ENCODE results near the gene CD44.

CD44 gene

DNA sequence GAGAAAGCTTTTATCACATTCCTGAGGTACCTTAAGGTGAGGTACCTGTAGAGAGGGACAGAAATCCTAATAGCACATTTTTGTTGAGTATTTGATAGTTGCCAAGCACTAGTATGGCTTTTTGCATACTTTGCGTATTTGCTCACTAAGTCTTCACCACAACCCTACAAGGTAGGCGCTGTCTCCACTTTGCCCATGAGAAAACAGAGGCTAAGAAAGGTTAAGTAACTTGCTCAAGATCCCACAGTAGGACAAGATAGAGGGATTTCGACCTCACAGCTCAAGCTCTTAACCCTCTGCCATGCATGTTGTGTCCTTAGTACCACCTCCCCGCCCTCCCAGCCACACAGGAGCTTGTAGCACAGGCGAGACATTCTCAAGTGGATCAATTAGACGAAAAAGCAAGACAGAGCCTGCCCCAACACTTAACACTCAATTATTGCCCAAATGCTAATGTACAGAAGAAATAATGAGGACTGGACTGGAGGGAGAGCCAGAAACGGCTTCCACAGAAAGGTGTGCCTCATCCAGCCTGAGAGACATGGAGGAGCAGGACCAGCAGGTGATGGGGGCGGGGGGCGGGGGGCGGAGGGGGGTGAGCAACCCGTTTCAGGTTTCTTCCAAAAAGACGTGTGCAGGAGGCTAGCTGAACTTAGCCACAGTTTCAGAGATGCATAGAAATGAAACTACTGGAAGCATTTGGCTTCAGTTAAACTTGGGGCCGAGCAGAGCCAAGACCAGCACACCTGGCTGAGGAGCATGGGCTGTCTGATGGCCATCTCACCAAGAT lies 26.7 kb upstream of the CD44 start:
- no peak for DNase-seq

- DNase-seq = no peak
Observed at GRCh38 chr11:35112846-35113105, 26.2 kb upstream of the CD44 start.

DNA sequence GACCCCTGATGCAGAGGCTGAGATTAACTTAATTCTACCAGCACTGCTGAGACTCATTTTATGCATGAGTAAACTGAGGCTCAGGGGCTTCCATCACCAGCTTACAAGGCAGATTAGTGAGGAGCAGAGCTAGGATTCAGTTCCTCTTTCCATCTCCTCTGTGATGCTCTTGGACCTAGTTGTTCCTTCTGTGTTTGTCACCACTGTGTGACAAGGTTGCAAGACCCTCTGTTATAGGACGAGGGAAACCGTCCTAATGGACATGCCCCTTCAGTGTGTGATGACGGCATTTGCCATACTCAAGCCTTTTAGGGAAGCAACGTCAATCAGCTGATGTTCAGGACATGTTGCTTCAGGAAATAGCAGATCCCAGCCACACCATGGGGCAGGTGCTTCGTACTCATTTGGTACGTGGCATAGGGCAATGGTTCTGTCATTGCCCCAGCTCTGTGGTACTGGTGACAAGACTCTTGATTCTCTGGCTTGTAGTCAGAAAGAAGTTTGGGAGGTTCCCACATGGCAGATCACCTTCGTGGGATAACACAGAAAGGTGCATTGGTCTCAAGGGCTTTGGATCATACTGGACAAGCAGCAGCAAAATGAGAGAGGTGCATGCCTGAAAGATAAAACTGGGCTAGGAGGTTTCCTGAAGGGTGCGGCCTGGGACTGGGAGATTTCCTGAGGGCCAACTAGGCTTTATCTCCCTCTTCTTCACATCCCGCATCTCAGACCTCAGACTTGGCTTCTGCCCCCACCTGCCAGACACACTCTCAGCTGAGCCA lies 23.9 kb upstream of the CD44 start:
- no peak for DNase-seq

- no peak for DNase-seq
Observed at GRCh38 chr11:35115688-35116030, 23.3 kb upstream of the CD44 start.

- no peak for DNase-seq
Observed at GRCh38 chr11:35116245-35116644, 22.7 kb upstream of the CD44 start.

- no peak for DNase-seq
Observed at GRCh38 chr11:35116762-35117640, 22.0 kb upstream of the CD44 start.

DNA sequence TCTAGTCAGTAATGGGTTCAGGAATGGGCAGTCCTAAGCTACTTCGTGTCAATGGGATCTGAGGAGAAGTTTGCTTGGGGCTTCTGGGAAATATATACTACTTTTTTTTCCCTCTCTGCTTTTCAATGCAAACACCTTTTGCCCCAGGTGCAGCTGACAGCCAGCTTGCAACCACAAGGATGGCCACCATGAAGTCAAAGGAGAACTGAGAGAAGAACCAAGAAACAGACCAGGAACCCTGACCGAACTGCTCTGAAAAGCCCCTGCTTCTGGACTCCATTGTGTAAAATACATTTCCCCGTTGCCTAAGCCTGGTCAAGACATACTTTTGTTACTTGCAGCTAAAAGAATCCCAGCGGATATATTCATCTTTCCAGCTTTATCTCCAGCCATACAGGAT lies 20.1 kb upstream of the CD44 start:
- no peak for DNase-seq

- DNase-seq = no peak
Observed at GRCh38 chr11:35121326-35121865, 17.6 kb upstream of the CD44 start.

GRCh38 chr11:35122308-35122707 lies 16.7 kb upstream of the CD44 start:
- no peak for DNase-seq

GRCh38 chr11:35126000-35126878 lies 12.7 kb upstream of the CD44 start:
- peak; percentile 23 for DNase-seq

DNA sequence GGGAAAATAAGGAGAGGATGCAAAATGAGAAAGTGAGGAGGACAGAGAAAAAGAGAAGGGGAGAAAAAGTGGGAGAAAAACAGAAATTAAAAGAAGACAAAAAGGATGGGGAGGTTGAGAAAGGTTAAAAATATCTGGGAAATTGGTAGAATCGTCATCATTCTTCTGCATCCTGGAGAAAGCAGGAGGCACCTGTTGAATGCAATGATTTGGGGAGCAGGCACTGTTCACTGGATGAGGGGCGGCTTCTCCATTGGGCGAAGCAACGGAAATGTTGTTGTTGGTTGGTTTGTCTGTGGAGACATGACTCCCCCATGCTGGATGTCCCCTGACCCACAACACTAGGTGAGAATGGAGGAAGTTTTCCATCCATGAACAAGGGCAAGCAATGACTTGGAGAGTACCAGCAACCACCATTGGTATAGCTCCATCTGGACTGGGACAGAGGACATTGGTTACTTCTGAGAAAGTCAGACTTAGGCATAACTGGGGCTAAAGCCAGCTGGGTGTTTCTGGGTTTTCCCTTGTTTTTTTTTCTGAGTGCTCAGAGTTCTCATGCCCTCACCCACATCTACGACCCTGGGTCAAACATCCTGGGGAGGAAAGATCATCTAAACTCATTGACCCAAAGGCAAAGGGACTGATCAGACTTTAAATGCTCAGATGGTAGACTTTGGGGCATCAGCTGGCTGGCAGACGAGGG lies 11.9 kb upstream of the CD44 start:
- no peak for DNase-seq

- no peak for DNase-seq
Observed at GRCh38 chr11:35127619-35128018, 11.4 kb upstream of the CD44 start.

DNA sequence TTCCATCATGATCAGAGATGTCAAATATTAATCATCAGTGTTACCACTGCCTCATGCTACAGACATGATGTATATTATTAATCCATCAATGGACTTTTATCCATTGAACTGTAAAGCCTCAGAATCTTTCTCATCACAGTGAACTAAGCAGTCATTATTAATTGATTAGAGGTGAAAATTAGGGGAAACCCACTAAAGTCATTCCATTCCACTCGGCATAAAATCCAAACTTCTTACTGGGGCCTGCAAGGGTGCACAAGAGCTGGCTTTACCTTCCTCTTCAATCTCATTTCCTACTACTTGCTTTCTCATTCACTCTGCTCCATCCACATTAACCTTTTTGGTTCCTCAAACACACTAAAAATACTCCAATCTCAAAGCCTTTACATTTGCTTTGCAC lies 7.9 kb upstream of the CD44 start:
- no peak for DNase-seq

DNA sequence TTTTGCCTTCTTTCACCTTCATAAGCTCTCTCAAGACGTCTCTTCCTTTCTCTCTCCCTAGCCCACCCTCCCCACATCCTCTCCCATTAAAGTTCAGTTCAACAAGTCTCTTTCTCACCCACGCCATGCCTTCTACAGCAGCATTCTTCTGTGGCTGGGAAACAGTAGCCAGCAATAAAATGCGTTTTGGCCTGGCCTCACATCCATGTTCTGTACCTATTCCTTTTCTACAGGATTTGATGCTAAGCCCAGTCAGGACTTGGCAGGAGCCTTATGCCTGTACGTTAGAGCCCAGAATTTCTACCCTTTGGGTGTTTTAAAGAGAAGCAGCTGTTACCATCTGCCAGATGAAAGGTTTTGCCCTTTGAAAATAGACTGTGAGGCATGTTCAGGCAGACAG lies 7.1 kb upstream of the CD44 start:
- no peak for DNase-seq

- no peak for DNase-seq
Observed at GRCh38 chr11:35133656-35134055, 5.3 kb upstream of the CD44 start.

GRCh38 chr11:35134403-35135148 lies 4.4 kb upstream of the CD44 start:
- DNase-seq = no peak

- no peak for DNase-seq
Observed at GRCh38 chr11:35135222-35135621, 3.7 kb upstream of the CD44 start.

- no peak for DNase-seq
Observed at GRCh38 chr11:35136311-35136710, 2.7 kb upstream of the CD44 start.

DNA sequence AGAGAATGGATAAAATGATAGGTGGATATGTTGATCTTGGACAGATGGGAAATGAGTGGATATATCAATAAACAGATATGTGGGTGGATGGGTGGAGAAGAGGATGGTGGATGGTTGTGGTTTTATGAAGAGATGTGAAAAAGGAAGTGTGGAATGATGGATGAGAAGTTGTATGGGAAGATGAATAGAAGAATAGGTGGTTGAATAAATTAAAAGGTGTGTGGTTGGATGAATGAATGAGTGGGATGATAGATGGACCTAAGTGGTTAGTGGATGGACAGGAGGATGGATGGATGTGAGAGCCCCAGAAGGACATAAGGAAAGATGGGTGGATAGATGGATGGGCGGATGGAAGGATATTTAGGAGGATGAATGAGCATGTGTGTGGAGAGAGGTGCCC lies 913 bp upstream of the CD44 start:
- no peak for DNase-seq

DNA sequence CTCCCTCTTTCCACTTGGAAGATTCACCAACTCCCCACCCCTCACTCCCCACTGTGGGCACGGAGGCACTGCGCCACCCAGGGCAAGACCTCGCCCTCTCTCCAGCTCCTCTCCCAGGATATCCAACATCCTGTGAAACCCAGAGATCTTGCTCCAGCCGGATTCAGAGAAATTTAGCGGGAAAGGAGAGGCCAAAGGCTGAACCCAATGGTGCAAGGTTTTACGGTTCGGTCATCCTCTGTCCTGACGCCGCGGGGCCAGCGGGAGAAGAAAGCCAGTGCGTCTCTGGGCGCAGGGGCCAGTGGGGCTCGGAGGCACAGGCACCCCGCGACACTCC lies 397 bp upstream of the CD44 start:
- DNase-seq = no peak

DNA sequence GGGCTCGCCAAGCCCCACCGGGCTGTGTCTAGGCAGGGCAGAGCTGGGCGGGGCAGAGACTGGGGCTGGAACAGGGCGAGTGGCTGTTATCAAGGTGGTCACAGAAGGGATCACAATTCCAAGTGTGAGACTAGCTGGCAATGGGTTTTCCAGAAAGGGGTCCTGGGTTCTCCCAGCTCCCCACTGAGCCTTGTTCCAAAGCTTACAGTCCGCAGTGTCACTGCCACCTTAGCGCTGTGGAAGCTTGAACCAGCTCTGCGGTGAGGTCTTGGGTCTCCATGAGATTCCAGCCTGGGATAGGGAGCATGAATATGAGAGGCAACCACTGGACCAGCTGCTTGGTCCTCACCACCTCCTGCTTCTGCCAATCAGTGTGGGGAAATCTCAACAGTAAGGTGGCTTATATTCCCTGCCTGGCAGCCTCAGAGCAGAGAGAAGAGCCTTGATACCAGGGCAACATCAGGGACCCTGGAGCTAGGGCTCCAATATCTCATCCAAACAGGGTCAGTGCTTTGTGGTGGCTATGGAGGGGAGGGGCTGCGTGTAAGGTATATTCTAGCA lies 831 bp downstream of the CD44 start:
- peak; percentile 29 for DNase-seq
